ENCODE data around the gene KPNA1.
A peak's percentile ranks its signal among the peaks of the same experiment; 100 is the strongest.

Gene KPNA1

GRCh38 chr3:122410639-122411038 lies 104.1 kb downstream of the KPNA1 start:
- no peak for DNase-seq

DNA sequence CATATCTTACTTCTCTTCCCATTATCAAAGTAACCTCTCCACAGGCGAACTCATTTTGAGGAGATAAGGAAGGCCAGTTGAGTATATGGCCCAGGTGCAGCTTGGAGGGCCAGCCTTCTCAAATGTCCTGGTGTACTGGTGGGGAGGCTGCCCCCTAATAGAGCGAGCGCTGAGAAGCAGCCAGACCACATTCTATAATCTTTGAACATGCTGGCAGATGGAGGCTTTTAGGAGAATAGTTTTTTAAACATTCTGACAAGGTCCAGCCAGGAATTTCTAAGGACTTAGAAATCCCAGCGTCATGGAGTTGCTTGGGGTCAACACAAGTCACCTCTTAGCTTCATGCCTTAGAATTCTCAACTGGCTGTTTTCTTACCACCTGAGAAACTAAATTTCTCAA lies 104.6 kb downstream of the KPNA1 start:
- no peak for DNase-seq

DNA sequence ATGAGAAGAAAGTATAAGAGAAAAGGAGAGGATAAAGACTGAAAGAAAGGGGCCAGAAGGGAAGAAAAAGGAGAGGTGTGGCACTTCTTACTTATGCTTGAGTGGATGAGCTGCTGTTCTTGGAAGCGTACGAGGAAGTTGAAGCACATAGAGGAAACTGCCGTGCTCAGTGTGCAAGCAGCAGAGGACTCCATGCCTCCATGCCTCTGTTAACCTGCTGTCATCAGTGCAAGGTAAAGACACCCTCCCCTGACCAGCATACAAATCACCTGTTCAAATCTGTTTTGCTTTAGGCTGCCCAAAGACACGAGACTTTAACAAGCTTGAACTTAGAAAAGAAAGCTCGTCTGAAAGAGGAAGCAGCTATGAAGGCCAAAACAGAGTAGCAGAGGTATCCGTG lies 105.3 kb downstream of the KPNA1 start:
- DNase-seq = no peak

DNA sequence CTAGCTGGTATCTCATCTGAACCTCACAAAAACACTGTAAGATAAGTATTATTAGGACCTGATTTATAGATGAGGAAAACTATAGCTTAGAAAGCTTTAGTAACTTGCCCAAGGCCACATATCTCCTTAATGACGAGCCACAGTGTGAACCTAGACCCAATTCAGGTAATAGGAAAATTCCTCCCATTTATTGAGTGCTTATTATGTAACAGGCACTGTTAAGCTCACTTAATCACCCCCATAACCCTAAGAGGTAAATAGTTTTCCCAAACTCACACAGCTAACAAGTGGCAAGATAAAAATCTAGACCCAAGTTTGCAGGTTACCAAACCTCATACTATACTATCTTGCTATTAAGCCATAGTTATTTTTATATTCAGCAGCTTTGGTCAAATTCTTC lies 106.8 kb downstream of the KPNA1 start:
- no peak for DNase-seq

DNA sequence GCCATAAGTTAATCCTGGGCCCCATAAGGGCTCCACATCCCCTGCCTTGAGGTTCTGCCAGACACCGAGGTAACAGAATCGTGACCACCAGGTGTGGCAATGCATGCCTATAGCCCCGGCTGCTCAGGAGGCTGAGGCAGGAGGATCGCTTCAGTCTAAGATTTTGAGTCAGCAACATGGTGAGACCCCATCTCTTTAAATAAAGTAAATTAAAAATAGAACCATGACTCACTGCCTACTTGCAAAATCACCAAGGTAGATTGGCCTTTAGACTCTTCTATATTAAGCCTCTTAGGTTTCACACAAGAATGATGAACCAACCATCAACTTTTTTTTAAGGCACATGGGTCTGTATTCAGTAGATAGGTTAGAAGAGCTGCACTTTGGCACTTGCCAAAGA lies 108.5 kb downstream of the KPNA1 start:
- no peak for DNase-seq

DNA sequence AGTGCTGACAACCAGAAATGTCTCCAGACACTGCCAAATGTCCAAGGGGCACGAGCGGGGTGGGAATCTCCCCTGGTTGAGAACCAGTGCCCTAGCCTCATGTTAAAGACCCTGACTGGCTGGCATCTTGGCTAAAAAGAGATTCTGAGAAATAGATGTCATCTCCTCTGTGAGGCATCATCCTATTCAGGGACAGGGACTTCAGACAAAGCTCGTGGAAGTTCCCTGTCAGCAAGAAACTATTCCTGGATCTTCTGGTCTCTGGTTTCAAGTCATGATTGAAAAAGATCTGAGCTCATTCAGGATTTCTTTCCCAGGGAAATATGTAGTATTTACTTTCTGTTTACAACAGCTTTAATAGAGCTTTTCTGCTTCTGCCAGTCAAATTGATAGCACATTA lies 109.7 kb downstream of the KPNA1 start:
- no peak for DNase-seq

DNA sequence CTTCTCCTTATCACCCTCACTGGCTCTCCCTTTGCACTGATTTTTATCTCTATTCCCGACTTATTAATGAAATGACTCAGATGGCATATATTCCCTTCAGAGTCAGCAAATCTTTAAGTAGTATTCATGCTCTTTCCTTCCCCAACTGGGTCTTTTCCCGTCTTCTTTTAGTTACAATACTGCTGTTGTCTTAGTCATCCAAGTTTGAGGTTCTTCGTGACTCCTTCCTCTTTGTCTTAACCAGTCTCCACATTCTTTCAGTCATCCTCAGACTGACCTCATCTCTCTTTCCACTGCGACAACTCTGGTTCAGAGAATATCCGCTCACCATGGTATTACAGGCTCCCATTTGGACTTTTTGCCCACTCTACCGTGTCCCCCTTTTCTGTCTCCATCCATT lies 111.2 kb downstream of the KPNA1 start:
- no peak for DNase-seq

DNA sequence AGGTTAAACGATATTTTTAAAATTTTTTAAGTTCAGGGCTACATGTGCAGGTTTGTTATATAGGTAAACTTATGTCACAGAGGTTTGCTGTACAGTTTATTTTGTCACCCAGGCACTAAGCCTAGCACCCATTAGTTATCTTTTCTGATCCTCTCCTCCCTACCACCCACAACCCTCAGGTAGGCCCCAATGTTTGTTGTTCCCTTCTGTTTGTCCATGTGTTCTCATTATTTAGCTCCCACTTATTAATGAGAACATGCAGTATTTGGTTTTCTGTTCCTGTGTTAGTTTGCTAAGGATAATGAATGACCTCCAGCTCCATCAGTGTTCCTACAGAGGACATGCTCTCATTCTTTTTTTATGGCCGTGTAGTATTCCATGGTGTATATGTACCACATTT lies 115.8 kb downstream of the KPNA1 start:
- DNase-seq = no peak

DNA sequence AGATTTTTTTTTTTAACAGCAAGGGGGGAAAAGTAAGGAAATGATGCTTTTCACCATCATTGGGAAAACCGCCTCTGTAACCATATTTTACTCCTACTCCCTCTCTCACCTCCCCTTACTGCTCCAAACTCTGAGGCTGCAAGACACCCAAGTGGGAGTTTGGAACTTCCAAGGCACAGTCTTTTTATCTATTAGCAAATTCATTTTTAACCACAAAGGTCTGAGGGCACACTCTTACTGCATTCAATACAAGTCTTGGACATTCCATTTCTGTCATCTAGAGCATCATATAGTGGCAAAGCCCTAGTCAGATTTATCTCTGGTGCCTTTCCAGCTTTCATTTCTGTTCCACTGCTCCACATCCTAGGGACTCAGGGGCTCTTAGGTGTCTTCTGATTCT lies 117.5 kb downstream of the KPNA1 start:
- no peak for DNase-seq

- DNase-seq = no peak
These were observed 118.2 kb downstream of the KPNA1 start for GRCh38 chr3:122396511-122396910.

GRCh38 chr3:122395582-122395981 lies 119.2 kb downstream of the KPNA1 start:
- DNase-seq = no peak

DNA sequence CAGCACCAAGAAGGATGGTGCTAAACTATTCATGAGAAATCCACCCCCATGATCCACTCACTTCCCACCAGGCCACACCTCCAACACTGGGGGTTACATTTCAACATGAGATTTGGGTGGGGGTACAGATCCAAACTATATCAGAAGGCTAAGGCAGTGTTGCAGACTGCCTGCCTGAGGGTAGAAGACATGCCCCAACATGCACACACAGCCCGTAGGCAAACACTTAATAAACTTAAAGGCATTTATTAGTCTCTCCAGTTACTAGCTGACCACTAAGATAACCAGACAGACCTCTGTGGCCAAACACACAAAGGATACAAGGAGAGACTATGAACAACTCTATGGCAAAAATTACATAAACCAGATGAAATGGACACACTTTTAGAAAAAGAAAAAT lies 120.6 kb downstream of the KPNA1 start:
- no peak for DNase-seq

DNA sequence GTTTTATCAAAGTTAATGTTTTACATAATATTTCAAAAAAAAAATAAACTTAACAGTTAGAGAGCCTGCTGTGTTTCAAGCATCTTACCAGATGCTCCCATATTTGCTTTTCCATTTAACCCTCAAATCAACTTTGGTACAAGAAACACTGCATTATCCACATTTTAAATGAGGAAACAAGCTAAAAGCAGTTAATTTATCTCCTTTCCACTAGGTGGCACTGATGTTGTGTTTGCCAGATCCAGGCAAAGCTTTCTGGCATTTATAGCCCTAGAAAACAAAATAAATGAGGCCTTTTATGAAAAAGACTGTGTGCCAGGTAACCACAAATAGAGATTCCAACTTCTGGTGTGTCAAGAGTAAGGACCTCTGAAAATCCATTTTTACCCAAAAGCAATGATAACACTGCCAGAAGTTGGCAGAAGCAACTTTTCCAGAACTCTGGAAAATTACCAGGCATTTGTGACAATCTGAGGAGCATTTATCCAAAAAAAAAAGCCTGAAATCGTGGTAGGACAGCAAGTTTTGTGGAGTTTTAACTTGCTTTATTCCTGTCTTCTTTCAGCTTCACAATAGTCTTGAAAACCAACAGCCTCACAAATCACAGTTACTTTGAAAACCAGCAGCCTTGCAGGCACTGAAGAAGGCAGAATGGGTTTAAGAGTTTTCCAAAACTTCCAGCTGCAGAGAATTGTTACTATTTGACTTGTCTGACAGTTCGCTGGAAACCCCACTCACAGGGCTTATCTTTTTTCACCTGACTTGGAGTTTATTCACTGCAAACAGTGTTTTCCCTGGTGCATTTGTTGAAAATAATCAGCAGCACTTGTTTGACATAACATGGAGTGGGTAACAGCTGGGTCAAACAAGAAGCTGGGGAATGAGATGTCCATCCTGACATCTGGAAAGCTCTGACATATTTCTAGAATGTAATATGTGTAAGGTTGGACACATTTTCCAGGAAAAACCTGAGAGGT lies 121.6 kb downstream of the KPNA1 start:
- DNase-seq = peak; percentile 49

DNA sequence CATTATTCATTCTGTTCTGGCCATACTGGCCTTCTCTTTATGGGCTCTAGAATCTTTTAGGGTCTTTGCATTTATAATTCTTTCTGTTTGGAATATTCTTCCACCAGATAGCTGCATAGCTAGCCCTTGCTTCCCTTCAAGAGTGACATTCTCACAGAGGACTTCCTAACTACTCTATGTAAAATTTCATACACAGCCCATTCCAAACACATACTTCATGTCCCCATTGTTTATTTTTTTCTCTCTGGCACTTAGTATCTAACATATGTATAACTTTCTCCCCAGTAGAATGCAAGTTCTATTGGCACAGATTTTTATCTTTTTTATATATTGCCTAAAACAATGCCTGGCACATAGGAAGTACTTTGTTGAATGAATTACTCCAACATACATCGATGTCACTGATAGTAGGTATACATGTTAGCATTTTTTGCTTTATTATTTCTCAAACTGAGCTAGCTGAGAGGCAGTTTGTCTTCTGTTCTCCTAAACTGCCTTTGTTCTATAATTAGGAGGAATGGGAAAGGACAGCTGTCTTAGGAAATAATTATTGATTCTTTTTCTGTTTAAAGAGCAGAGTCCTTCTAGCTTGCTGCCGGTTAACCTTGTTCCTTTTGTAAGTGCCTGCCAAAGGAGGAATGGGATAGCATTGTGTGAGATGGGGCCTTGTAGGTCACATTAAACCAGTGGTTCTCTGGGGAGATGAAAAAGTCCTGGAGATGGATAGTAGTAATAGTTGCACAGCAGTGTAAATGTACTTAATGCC lies 122.9 kb downstream of the KPNA1 start:
- DNase-seq = no peak

GRCh38 chr3:122390665-122391064 lies 124.1 kb downstream of the KPNA1 start:
- no peak for DNase-seq

DNA sequence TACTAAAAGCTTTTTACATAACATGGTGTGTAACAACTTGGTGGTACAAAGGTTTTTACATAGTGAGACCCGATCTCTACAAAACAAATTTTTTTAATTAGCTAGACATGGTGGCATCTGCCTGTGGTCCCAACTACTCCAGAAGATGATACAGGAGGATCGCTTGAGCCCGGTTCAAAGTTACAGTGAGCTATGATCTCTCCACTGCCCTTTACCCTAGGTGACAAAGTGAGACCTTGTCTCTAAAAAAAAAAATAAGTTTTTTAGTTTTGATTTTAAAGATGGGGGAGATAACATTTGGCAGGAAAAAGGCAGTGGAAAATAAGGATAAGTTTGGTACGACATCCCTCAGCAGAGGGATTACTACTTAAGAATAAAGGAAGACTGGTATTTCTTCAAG lies 124.8 kb downstream of the KPNA1 start:
- no peak for DNase-seq

DNA sequence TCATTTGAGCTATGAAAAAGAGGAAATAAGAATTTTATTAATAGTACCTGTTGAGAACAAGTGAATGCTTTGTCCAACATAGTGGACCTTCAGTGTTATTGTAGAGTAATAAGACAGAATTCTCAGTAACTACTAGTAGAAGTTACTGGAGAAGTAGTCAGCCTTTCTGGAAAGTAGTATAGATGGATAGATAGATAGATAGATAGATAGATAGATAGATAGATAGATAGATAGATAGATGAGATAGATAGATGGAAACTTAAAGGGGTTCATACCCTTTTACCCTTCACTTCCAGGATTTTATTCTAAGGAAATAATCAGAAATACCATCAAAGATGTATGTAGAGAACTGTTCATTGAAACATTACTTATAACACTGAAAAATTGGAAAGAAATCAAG lies 125.5 kb downstream of the KPNA1 start:
- no peak for DNase-seq

DNA sequence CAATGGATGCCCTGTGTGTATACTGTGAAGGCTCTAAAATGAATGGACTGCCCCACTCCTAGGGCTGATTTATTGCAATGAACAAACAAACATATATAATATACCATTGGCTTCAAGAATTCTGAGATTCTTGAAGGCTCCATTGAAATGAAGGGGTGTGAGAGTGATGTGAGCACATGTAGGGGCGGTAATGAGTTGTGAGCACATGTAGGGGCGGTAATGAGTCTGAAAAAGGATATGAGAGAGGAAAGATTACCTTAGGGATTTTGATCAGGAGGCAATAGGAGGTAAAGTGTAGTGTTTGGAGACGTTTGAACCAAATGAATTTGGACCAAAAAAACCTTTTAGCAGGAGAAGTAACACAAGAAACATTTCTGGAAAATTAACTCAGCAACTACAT lies 127.0 kb downstream of the KPNA1 start:
- no peak for DNase-seq

GRCh38 chr3:122383771-122384697 lies 130.7 kb downstream of the KPNA1 start, which contains the start of gene FAM162A:
TSS of gene FAM162A (plus strand) at chr3:122384182. CDS start at chr3:122384266, 84 bp downstream.
- DNase-seq = peak; percentile 96

GRCh38 chr3:122382888-122383666 lies 131.7 kb downstream of the KPNA1 start, which contains the start of gene MIX23:
TSS of gene MIX23 (minus strand) at chr3:122383231. CDS start at chr3:122383224, 7 bp downstream.
- DNase-seq = peak; percentile 90

GRCh38 chr3:122377975-122378374 lies 136.8 kb downstream of the KPNA1 start:
- peak; percentile 29 for DNase-seq

DNA sequence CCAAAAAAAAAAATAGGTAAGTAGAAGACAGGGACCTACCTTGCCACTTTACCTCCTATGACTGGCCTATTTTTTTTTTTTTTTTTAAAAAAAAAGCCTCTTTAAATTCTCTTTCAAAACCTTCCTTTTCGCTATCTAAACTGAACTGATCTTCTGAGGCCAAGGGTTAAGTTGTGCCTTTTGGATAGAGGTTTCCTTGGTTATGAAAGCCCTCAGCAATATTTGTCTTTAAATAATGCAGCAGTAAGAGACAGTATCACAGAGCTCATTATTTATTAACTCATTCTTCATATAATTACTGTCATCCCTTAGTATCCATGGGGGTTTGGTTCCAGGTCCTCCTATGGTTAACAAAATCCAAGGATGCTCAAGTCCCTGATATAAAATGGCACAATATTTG lies 140.7 kb downstream of the KPNA1 start:
- DNase-seq = no peak

Data from activated CD4-positive, alpha-beta T cell treated with anti-CD3 and anti-CD28 coated beads, Interleukin-2, amount 50 U/mL, for 16 hours (primary cell).